A172 (cell line): ENCODE results near the gene TGFBR3. TPM values are rescaled to one million over a fixed set of nuclear protein-coding genes. Genes with fewer than 3 reads are reported as not detected.

ENCODE experiments used
- DNase-seq: peaks from one replicate; pipeline ENCODE4 v3.0.0-alpha.2; 2015; ENCODE audit warnings: low spot score
- total RNA-seq: library from RNA; depleted of rRNA; stranded (reverse); fragments of >200 nt; shearing (Covaris generic); gene quantifications from 2 replicates; pipeline ENCODE4 v1.2.3, GENCODE V29; 2014; rRNA removed

The TGFBR3 gene
- total RNA-seq, 1 experiment from 2014 or later = 9.5 TPM

- DNase-seq = no peak
Observed at GRCh38 chr1:91640877-91641526, 244.9 kb downstream of the TGFBR3 start.

- DNase-seq = no peak
Observed at GRCh38 chr1:91637539-91637994, 248.4 kb downstream of the TGFBR3 start.

- DNase-seq = no peak
Observed at GRCh38 chr1:91635763-91636162, 250.2 kb downstream of the TGFBR3 start.

- no peak for DNase-seq
Observed at GRCh38 chr1:91633438-91633837, 252.5 kb downstream of the TGFBR3 start.

GRCh38 chr1:91631718-91632330, 254.1 kb downstream of the TGFBR3 start:
- DNase-seq = no peak

GRCh38 chr1:91630803-91631202, 255.1 kb downstream of the TGFBR3 start:
- no peak for DNase-seq

Other genes starting within 250 kb of the TGFBR3 start
- gene BRDT, start 63.2 kb upstream of the TGFBR3 start, total RNA-seq = not detected in 2 replicates
- 8.3 and 8.9 TPM in 2 replicates for gene EPHX4, start 143.8 kb upstream of the TGFBR3 start, total RNA-seq
- gene SETSIP, start 189.3 kb upstream of the TGFBR3 start, total RNA-seq = 1.00 TPM in 1 of 2 replicates, not detected in the other
- 2.4 and 3.4 TPM in 2 replicates for gene BTBD8, start 194.2 kb upstream of the TGFBR3 start, total RNA-seq